Measurements from ENCODE around the gene CD58. TPM values are rescaled to one million over a fixed set of nuclear protein-coding genes. Genes with fewer than 3 reads are reported as not detected.

CD58 gene
- polyA plus RNA-seq, 1 experiment: 7.3 TPM

- Histone ChIP-seq H3K27me3 (ENCODE audit: control insufficient read depth, insufficient read depth, low read length) (peaks cover 20% of the 10 kb centered on the region), H3K27ac (ENCODE audit: low read depth, low read length) (no peak overlapping the region), H3K9me3 (ENCODE audit: control insufficient read depth, insufficient read depth, low read length) (no peaks in the 10 kb centered on the region), H3K4me3 (ENCODE audit: low read depth, low read length) (no peak overlapping the region)
- DNase-seq (ENCODE audit: low read depth, low spot score): no peak
- TF ChIP-seq CTCF (IDR thresholded peaks at IDR 0.05; ENCODE audit: low read depth, low read length): no peak
- POLR2A ChIA-PET: no interaction called here
- CTCF ChIA-PET: no interaction called here
Observed at GRCh38 chr1:116580446-116581322, 9.9 kb upstream of the CD58 start.

DNA sequence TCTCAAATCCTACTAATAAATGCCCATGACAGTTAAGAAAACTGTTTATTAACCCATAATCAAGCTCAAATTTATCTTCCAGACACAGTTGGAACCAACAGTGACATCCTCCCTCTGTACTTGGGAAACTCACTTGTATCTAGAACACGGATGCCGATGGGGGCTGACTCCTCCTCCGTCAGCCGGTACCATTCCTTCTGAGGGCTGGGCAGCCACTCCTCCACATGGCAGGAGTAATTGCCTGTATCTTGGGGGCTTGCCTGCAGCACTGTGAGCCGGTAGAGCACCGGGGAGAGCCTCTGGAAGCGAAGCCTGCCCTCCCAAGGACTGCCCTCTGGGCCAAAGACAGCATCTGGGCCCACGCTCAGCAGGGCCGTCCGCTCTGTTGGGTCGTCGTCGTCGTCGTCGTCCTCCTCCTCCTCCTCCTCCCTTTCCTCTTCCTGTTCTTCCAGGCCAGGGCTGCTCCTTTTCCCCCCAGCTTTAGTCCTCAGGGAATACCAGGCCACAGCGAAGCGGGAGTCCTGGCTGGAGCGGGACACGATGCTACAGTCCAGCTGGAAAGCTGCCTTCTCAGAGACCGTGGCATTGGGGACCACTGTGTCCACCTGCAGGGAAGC, 8.5 kb upstream of the CD58 start:
- DNase-seq (ENCODE audit: low read depth, low spot score): no peak
- Histone ChIP-seq H3K9me3 (ENCODE audit: control insufficient read depth, insufficient read depth, low read length) (no peaks in the 10 kb centered on the region), H3K27ac (ENCODE audit: low read depth, low read length) (no peak overlapping the region), H3K27me3 (ENCODE audit: control insufficient read depth, insufficient read depth, low read length) (peaks cover 25% of the 10 kb centered on the region), H3K4me3 (ENCODE audit: low read depth, low read length) (no peak overlapping the region)
- POLR2A ChIA-PET: no interaction called here
- CTCF ChIA-PET: no interaction called here
- TF ChIP-seq CTCF (IDR thresholded peaks at IDR 0.05; ENCODE audit: low read depth, low read length): no peak

- no peak for DNase-seq (ENCODE audit: low read depth, low spot score)
- CTCF ChIA-PET: interaction anchor here (6.8 kb wide), 1 partner anchor 18 kb away, joined by 72 read pairs; no protein-coding TSS in a partner anchor
- Histone ChIP-seq H3K4me3 (ENCODE audit: low read depth, low read length) (no peak overlapping the region), H3K9me3 (ENCODE audit: control insufficient read depth, insufficient read depth, low read length) (no peaks in the 10 kb centered on the region), H3K27ac (ENCODE audit: low read depth, low read length) (no peak overlapping the region), H3K27me3 (ENCODE audit: control insufficient read depth, insufficient read depth, low read length) (peaks cover 29% of the 10 kb centered on the region)
- POLR2A ChIA-PET: no interaction called here
- no peak for TF ChIP-seq CTCF (IDR thresholded peaks at IDR 0.05; ENCODE audit: low read depth, low read length)
Observed at GRCh38 chr1:116578581-116578980, 7.8 kb upstream of the CD58 start.

- TF ChIP-seq CTCF (IDR thresholded peaks at IDR 0.05; ENCODE audit: low read depth, low read length): no peak
- Histone ChIP-seq H3K27ac (ENCODE audit: low read depth, low read length) (no peak overlapping the region), H3K9me3 (ENCODE audit: control insufficient read depth, insufficient read depth, low read length) (no peaks in the 10 kb centered on the region), H3K27me3 (ENCODE audit: control insufficient read depth, insufficient read depth, low read length) (peaks cover 29% of the 10 kb centered on the region), H3K4me3 (ENCODE audit: low read depth, low read length) (no peak overlapping the region)
- no peak for DNase-seq (ENCODE audit: low read depth, low spot score)
- ChIA-PET CTCF (interaction anchor here (6.8 kb wide), 1 partner anchor 19 kb away, joined by 72 read pairs; no protein-coding TSS in a partner anchor), POLR2A (no interaction called here)
Observed at GRCh38 chr1:116577759-116578314, 7.0 kb upstream of the CD58 start.
